Stimulated activated CD4-positive, alpha-beta T cell treated with anti-CD3 and anti-CD28 coated beads, Interleukin-15, amount 100 ng/mL, for 24 hours (primary cell): ENCODE data around the gene STAT4.
A peak's percentile ranks its signal among the peaks of the same experiment; 100 is the strongest.

ENCODE experiments used
- DNase-seq: peaks from one replicate; pipeline ENCODE4 v3.0.0-alpha.2; 2020

Gene STAT4

DNA sequence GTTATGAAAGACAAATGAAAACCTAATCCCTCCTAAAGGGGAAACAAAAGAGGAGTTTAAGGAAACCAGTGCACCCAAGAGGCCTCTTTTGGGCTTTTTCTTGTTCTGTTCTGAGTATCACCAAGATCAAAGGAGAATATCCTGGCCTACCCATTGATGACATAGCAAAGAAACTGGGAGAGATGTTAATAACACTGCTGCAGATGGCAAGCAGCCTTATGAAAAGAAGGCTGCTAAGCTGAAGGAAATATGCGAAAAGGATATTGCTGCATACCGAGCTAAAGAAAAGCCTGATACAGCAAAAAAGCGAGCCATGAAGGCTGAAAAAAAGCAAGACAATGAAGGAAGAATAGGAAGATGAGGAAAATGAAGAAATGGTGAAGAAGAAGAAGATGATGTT, 23.6 kb upstream of the STAT4 start:
- no peak for DNase-seq

DNA sequence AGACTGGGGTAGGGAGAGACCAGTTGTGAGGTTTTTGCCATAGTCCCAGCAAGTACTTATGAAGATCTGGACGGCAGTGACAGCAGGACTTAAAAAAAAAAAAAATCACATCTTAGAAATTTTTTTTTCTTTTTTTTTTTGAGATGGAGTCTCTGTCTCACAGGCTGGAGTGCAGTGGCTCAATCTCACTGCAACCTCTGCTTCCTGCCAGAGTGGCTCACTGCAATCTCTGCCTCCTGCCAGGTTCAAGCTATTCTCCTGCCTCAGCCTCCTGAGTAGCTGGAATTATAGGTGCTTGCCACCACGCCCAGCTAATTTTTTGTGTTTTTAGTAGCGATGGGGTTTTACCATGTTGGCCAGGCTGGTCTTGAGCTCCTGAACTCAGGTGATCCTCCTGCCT, 22.4 kb upstream of the STAT4 start:
- DNase-seq, result no peak

- peak; percentile 27 for DNase-seq
Observed at GRCh38 chr2:191171708-191172355, 21.0 kb upstream of the STAT4 start.

DNA sequence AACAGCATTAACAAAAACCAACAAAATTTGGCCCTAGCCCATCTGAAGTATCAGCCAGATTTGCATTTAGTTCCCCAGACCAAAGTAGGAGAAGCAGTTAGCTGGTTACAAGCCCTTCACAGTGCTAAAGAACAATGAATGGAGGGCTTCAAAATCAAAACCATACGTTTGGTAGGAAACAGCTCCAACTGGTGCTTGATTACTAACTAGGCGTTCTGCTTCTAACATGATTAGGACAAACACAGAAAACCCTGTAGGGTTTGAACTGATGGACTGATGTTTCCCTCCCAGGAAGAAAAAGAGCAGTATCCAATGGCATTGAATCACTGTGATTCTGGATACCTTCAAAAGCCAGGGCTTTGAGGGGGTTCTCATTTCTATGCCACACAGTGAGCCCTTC, 20.5 kb upstream of the STAT4 start:
- no peak for DNase-seq

DNA sequence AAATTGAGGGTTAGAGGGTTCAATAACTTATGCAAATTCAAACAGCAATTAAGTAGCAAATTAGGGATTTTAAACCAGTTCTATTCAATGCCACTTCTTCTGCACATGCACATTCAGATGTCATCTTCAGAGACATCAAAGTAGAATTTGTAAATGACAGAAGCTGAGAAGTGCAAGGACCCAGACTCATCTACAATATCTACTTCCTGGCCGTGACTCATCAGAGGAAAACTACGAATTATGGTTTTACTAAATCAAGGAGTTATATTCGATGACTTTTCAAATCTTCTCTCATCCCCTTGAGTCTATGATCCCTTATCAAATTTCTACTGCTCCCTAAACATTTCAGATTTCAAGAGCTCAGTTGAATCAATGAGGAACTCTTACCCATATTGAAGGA, 20.0 kb upstream of the STAT4 start:
- DNase-seq, result no peak

- DNase-seq, result no peak
Observed at GRCh38 chr2:191170301-191170636, 19.5 kb upstream of the STAT4 start.

GRCh38 chr2:191169456-191170300, 18.9 kb upstream of the STAT4 start:
- no peak for DNase-seq

- no peak for DNase-seq
Observed at GRCh38 chr2:191167766-191168165, 17.0 kb upstream of the STAT4 start.

DNA sequence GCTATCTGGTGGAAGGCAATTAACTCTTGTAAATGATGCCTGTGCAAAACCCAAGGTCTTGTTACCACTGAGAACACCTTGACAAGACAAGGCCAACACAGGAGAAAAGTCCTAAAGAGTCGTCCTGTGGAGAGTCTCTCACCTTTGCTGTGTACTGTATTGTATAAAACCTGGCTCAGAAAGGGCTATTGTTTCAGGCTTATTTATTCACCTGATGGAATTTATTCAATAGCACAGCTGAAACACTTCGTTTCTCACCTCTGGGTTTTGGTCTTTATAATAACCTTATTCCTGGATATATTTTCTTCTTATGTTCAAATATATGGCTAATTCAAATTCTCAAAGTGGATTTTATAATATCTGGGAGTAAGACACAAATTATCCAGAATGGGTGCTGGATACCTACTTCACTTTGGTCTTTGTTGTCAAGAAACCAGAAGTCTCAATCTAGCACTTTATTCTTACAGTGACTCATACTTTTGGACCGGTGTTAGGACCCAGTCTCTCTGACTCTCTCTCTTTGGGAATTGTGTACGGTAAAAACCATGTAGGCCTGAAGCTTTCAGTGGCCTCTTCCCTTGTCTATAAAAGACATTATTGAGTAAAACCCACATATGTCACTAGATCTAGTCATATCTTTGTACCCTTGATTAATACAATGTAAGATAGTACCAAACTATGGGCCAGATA, 16.1 kb upstream of the STAT4 start:
- no peak for DNase-seq

GRCh38 chr2:191166111-191166755, 15.4 kb upstream of the STAT4 start:
- no peak for DNase-seq

- DNase-seq, result no peak
Observed at GRCh38 chr2:191165176-191165643, 14.4 kb upstream of the STAT4 start.

- no peak for DNase-seq
Observed at GRCh38 chr2:191158747-191159146, 8.0 kb upstream of the STAT4 start.

DNA sequence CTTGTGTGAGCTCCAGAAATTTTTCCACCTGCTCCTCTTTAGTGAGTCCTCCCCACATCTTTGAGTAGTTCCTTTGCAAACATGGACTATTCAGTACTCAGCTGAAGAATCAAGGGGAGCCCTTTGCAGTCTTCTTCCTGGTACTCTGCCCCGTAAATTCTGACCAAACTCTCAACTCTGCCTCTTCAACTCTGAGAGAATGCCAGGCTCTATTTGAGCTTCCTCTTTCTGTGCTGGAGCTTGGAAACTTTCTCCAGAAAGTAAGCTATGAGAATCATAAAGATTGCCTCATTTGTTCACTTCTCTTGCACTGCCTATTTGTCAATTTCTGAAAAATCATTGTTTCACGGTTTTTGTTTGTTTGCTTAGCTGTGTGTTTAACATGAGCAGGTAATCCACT, 7.4 kb upstream of the STAT4 start:
- no peak for DNase-seq

- DNase-seq, result no peak
Observed at GRCh38 chr2:191155608-191156071, 4.8 kb upstream of the STAT4 start.

GRCh38 chr2:191153716-191154115, 2.9 kb upstream of the STAT4 start:
- DNase-seq, result no peak

- DNase-seq, result no peak
Observed at GRCh38 chr2:191152482-191153240, 1.9 kb upstream of the STAT4 start.

- no peak for DNase-seq
Observed at GRCh38 chr2:191151331-191151730, 537 bp upstream of the STAT4 start.

GRCh38 chr2:191150230-191150599, 579 bp downstream of the STAT4 start:
- no peak for DNase-seq

- DNase-seq, result no peak
Observed at GRCh38 chr2:191149391-191149790, 1.4 kb downstream of the STAT4 start.

DNA sequence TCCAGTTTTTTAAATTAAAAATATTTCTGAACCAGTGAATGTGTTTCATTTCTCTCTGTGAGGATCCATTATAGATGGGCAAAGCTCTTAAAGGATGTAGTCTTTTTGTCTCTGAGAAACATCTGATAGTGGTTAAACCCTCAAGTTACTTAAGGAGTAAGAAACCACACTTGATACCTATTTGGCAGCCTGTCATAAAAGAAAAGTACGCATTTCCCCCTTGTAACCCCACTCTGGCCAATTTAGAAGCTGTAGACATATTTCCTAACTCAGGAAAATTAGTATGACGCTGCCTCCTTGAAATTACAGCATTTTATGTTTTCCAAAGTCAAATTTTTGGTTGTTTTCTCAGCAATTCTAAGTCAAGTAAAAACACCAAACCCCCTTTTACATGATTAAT, 2.0 kb downstream of the STAT4 start:
- no peak for DNase-seq

DNA sequence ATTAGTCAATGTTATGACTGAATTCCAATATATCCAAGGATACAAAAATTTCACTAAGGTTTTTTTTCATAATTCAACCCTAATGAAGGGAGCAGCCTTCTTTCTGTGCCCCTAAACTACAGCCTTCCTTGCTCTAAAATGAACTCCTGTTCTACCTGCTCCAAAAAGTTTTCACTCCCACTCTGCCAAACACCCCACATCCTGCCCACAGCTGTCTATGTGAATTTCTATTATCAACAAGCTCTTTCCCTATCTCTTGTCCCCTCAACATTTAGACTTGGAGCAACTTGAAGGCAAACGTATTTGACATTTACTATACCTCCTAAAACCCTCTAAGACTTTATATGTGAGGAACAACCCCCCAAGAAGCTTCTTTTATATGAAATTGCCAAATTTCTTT, 2.5 kb downstream of the STAT4 start:
- no peak for DNase-seq

DNA sequence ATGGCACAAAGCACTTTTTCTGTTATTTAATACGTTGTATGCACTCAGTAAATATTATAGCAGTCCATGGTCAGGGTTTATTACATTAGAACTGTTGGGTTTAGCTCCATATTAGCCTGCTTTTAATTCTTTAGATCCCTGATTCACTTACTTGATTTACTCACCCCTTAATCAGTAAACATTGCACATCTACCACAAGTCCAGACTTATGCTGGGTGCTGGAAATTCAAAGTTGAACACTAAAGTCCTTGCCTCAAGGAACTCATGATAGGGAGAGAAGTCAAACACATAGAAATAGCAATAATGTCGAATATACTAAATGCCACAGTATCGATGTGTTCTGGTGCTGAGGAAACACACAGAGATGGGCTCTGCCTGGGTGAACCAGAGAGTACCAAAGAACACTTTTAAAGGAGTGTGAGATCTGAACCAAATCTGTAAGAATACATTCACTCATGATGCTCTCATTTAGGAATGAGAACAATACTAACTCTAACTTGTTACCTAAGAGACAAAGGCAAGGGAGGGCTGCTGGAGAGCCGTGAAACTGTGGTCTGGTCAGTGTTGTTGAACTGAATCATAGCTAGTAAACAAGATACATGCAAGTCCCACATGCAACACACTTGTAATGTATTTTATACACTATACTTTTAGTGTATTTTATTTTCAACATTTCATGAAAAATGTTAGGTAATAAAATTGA, 4.9 kb downstream of the STAT4 start:
- no peak for DNase-seq
